GM18951 (cell line): Measurements from ENCODE around the gene CEMIP.

Experiments used
- POLR2A ChIP-seq: IDR thresholded peaks from 4 replicates; pipeline ENCODE4 v1.6.1; 2011; ENCODE audit warnings: mild to moderate bottlenecking; ENCODE audit not compliant: insufficient read length, insufficient read depth; ENCODE audit errors: extremely low read depth
- in situ Hi-C: fragments of 300-500 bp; cut with MboI; formaldehyde crosslinking; loops from one replicate; pipeline ENCODE4 v1.12.0; 2022; ENCODE audit warnings: low sequenced_read_pairs, mixed read lengths, inconsistent platforms; ENCODE audit not compliant: unreplicated experiment

CEMIP gene

GRCh38 chr15:80766275-80766674 lies 12.9 kb upstream of the CEMIP start:
- TF ChIP-seq POLR2A, result no peak

GRCh38 chr15:80768158-80768557 lies 11.0 kb upstream of the CEMIP start:
- TF ChIP-seq POLR2A, result no peak
- in situ Hi-C loops, result no loop called here

More at GRCh38 chr15:80766275-80766674, 12.9 kb upstream of the CEMIP start:
- in situ Hi-C loops, result no loop called here

GRCh38 chr15:80769153-80769828 lies 9.9 kb upstream of the CEMIP start:
- in situ Hi-C loops, result no loop called here
- no peak for TF ChIP-seq POLR2A

GRCh38 chr15:80769829-80770705 lies 9.1 kb upstream of the CEMIP start:
- in situ Hi-C loops, result loop anchor here (10.0 kb wide), 1 partner anchor 315 kb away; no protein-coding TSS in a partner anchor
- no peak for TF ChIP-seq POLR2A

- in situ Hi-C loops, result loop anchor here (10.0 kb wide), 1 partner anchor 318 kb away; no protein-coding TSS in a partner anchor
These were observed 6.0 kb upstream of the CEMIP start for GRCh38 chr15:80773122-80773551.

GRCh38 chr15:80773792-80774352 lies 5.3 kb upstream of the CEMIP start:
- no peak for TF ChIP-seq POLR2A
- in situ Hi-C loops, result loop anchor here (10.0 kb wide), 1 partner anchor 319 kb away; no protein-coding TSS in a partner anchor

More at GRCh38 chr15:80773122-80773551, 6.0 kb upstream of the CEMIP start:
- TF ChIP-seq POLR2A, result no peak

- TF ChIP-seq POLR2A, result no peak
- in situ Hi-C loops, result loop anchor here (10.0 kb wide), 1 partner anchor 320 kb away; no protein-coding TSS in a partner anchor
These were observed 4.7 kb upstream of the CEMIP start for GRCh38 chr15:80774486-80774885.

- in situ Hi-C loops, result loop anchor here (10.0 to 25.0 kb wide), 2 partner anchors 187 to 321 kb away; no protein-coding TSS in a partner anchor
- TF ChIP-seq POLR2A, result no peak
These were observed 3.8 kb upstream of the CEMIP start for GRCh38 chr15:80775338-80775737.

- no peak for TF ChIP-seq POLR2A
- in situ Hi-C loops, result loop anchor here (10.0 to 25.0 kb wide), 2 partner anchors 186 to 322 kb away; no protein-coding TSS in a partner anchor
These were observed 2.6 kb upstream of the CEMIP start for GRCh38 chr15:80776420-80777045.

- in situ Hi-C loops, result loop anchor here (10.0 to 25.0 kb wide), 2 partner anchors 185 to 322 kb away; no protein-coding TSS in a partner anchor
- no peak for TF ChIP-seq POLR2A
These were observed 2.0 kb upstream of the CEMIP start for GRCh38 chr15:80777137-80777536.

- no peak for TF ChIP-seq POLR2A
- in situ Hi-C loops, result loop anchor here (10.0 to 25.0 kb wide), 2 partner anchors 184 to 323 kb away; no protein-coding TSS in a partner anchor
These were observed 1.1 kb upstream of the CEMIP start for GRCh38 chr15:80777826-80778620.

- no peak for TF ChIP-seq POLR2A
- in situ Hi-C loops, result loop anchor here (10.0 to 25.0 kb wide), 2 partner anchors 184 to 324 kb away; no protein-coding TSS in a partner anchor
These were observed 578 bp upstream of the CEMIP start for GRCh38 chr15:80778621-80778963.
